ENCODE results near the gene CPEB1.
"Not testable (repeated sequence)": the region's sequence is repeated elsewhere in the genome, so short reads cannot be mapped to it uniquely, and the experiment has no call there.

The CPEB1 gene

DNA sequence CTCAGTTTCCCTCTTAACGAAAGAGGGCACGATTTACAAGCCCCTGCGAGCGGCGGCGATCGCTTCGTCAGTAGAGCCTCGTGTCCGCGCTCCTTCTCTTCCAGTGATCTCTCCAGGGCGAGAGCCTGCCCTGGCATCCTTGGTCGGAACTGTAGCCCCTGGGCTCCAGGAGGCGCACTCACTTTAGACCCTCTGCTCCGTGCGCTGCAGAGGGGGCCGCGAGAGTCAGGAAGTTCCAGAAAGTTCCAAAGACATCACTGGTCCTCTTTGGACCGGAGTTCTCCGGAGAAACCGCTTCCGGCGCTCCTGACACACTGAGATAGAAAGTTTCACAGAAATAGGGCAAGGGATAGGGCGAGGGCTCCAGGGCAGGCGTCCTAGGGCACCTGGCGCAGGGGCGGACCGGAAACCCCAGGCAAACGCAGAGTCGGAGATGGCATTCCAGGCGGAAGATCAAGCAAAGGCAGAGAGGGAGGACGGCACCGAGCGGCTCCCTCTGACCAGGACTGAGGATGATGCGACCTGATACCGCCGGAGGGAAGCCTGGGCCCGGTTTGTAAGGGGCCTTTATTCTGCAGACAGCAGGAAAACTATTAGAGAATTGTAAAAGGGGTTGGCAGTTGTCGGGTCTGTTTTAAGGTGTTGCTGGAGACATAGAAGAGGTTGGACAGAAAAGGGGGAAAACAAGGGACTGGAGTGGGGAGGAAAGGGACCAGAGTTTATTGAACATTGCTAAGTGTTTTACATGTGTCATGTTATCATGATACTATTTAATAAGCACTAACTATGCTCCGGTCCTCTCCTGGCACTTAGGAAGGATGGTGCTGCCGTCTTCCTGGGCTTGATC, 1.3 kb upstream of the CPEB1 start:
- FAIRE-seq, result no peak

DNA sequence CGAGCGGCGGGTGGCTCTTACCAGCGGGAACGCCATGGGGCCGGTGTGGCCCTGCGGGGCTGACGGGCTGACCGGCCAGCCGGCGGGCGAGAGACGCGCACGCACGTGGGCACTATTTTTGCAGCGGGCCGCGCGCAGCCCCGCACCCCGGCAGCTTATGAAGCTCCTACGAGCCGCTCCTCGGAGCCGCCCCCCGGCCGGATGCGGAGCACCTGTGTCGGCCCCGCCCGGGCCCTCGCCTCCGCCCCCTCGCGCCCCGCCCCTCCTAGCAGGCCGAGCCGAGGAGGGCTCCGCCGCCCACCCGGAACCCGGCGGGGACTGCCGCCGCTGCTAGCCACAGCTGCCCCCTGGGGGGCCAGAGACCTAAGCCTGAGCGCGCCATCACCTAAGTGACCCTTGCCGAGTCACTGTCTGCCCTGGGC, 683 bp upstream of the CPEB1 start:
- no peak for FAIRE-seq

DNA sequence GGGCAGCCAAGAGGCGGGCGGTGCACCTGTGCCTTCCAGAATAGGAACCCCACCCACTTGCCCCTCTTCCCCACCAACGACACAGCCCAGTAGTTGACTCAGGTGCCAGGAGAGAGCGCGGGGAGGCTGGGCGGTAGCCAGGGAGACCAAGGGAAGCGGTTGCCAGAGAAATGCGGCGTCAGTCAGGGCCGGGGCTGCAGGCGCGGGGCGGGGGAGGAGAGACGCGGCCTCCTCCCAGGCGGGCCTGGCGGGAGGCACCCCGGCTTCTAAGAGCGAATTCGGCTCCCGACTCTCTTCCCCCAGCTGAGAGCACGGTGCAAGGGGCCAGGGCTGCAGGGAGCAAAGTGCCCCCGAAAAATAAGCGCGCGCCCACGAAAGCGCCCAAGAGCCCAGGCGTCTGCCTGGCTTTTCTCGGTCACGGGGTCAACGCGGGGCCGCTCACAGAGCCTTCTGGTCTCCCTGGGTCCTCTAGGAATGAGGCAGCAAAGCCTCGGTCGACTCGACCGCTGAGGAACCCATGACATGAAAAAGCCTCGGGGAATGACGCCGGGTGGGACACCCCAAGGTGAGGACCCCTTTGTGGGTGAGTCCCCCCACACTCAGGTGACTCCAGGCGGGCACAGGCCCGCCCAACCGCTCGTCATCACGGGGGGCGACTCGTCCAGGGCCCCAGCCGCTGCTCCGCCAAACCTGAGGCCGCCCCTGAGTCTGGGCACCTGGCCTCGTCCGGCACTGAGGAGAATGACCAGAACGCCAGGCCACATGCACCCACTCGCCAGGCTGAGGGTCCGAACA, 716 bp downstream of the CPEB1 start:
- no peak for FAIRE-seq

DNA sequence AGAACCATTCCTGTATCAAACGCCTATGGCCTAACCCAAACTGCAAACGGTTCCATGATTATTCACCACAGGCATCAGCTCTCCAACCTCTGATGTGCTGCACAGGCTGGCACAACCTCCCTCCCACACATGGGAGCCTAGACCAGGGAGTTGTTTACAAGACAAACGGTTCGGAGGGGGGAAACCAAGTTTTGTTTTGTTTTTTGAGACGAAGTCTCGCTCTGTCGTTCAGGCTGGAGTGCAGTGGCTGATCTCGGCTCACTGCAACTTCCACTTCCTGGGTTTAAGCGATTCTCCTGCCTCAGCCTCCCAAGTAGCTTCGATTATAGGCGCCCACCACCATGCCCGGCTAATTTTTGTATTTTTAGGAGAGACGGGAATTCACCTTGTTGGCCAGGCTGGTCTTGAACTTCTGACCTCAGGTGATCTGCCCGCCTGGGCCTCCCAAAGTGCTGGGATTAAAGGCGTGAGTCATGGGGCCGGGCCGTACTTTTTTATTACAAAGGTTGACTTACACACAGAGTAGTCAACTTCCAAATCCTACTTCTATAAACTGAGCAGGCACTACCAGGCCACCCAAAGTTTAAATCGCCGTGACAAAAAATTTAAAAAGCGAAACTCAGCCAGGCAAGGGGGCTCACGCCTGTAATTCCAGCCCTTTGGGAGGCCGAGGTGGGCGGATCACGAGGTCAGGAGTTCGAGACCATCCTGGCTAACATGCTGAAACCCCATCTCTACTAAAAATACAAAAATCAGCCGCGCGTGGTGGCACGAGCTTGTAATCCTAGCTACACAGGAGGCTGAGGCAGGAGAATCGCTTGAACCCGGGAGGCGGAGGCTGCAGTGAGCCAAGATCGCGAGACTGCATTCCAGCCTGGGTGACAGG, 2.0 kb downstream of the CPEB1 start:
- not testable (repeated sequence) for FAIRE-seq

DNA sequence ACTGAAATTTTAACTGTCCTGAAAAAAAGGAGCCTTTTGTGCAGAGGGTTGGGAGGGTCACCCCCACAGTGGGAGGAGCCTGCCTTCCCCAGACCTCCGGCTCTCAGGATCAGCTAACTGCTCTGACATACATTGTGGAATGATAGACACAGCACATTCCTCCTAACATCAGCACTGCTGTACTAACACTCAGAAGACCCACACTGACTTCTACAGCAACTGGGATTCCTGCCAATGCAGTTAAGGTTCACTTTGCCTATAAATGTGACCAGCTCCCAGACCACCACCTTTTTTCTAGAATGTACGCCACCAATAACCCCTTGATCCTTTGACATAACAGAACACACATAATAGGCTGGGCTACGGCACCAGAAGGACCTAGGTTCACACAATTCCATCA, 3.2 kb downstream of the CPEB1 start:
- FAIRE-seq, result no peak

DNA sequence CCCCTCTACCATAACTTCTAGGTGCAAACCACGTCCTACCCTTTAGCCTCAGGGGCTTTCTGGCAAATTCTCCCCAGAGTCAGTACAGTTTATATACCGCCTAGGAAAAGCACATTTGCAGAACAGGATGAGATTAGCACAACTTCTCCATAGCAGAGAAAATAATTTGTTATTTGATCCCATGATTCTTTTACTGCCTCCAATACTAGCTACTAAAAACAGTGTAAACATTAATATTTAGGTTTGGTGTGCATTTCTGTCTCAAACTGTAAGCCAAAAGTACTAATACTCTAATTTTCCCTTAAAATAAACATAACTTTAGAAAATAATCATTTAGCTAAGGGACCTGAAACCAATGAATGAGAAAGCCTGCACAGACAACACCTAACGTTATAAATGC, 4.5 kb downstream of the CPEB1 start:
- no peak for FAIRE-seq

DNA sequence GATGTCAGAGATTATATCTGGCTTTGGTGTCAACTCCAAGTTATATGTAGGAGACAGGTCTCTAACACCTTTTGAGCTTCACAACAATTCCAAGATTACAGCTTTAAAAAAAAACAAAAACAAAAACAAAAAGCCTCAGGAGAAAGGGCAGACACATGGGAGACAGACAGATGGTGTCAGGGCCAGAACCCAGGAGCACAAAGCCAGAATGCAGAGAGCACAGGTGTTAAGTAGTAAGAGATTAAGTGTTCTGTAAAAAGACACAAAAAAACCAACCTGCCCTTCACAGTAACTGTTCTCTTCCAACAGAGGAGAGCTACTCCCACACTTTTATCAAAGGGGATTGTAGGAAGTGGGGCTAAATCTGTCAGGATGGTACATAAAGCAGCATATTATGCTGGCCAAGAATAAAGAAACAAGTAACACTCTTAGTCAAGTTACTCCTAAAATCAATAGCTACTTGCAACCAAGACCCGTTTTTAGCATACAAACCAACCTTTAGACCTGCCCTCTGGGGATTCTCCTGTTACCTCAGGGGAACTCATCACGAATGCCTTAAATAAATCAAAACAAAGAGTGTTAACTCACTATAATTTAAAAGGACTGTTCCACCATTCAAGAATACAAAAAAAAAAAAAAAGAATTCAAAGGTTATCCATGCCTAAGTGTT, 5.9 kb downstream of the CPEB1 start:
- FAIRE-seq, result no peak

DNA sequence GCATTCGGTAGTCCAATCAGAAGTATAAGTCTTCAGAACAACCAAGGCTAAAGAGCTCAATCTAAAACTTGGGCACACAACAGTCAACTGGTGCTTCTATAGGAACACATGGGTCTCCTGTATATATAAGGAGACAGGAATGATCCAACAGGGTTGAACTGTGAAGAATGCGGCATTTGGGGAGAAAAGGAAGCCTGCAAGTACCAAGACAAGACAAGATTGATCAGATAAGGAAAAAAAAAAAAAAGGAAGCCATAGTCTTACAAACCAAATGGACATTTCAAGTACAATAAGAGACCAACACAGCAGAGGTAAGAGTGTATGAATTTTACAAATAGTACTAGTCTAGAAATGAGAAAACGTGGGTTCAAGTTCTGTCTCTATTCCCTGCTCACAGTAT, 6.5 kb downstream of the CPEB1 start:
- FAIRE-seq, result no peak

DNA sequence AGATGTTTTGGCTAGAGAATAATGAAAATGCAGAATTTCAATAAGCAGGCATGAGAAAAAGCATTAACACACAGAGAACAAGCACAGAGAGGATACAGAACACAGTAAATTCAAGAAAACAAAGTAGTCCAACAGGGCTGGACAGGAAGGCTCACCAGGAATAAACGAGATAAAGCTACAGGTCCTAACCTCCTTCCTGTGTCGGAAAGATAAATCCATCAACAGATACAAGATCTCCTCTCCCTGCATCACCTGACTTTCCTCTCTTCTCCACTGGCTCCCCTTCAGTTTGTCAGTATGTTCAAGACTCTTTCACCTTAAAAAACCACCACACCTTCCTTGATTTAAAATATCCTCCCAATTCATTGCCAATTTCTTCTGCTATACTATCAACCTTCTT, 11.4 kb downstream of the CPEB1 start:
- no peak for FAIRE-seq

DNA sequence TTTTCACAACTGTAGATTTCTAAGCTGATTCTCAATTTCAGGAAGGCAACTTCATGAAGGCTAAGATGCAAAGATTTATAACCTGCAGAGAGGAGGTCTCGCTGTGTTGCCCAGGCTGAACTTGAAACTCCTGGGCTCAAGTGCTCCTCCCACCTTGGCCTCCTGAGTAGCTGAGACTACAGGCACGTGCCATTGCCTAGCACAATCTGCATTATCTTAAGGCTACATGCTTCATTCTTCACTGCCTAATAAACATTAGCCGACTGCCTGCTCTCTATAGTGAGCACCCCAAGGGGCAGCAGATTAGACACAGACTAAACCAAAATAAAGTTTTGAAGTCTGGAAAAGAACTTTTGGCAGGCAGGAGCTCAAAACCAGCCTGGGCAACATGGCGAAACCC, 17.1 kb downstream of the CPEB1 start:
- FAIRE-seq, result no peak

DNA sequence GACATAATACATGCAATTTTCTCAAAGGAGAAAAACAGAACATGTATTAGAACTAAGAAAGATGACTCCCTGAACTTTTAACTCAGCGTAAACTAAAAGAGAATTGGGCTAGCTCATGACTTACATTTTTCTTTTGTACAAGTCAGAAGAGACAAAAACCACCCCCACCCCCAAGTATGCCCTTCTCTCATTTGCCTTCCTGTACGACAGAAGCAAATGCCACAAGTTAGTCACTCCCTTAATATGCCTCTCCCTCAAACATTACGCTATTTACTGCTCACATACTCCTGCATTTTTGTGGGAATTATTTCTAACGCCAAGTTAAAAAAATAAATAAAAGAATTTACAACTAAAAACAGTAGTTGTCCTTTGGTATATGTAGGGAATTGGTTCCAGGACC, 22.0 kb downstream of the CPEB1 start:
- no peak for FAIRE-seq

DNA sequence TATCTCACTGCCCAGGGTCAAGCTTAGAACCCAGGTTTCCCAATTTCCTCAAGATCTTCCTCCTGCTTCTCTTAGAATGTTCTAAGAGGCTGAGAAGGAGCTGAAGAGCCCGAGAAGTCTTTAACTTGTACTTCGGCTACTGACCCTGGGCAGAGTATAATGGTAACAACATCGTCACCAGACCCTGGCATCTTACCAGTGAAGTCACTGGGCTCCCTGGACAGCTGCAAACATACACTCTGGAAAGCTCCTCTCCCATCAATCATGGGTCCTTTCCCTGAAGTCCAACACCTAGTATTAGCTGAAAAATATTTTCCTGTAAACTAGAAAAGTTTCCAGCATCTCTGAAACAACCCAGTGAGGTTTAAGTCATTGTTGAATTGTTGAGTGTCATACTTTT, 22.7 kb downstream of the CPEB1 start:
- no peak for FAIRE-seq

DNA sequence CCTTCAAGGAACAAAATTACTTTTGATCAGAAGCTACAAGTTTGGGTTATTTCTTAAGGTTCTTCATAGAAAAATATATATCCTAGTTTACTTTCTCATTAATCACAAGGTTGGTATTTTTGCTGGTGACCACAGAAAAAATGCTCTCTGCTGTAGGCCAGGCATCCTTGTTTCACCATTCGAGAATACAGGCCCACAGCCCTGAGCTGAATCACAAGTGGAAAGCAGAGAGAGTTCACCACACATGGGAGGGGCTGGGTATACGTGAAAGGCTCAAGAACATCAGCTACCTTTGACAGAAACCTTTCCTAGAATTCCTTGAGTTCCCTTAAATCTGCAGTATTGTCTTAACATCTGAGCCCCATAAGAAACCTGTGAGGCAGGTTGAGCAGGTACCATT, 23.2 kb downstream of the CPEB1 start:
- no peak for FAIRE-seq

DNA sequence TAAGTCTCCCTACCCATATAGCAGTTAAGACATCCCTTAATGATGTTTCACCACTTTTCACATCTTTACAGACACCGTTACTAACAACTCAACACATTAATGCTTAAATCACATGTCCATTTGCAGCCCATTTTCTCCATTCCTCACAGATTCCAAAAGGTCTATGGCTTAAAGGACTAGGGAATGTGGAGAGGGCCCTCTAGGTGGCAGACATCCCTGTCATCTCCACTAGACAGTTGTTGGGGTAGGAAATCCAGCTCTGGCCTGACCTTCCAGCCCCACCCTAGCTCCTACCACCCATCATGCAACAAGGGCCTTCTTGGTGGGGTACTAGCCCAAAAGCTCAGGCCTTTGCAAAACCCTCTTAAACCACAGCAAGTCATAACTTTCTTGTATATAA, 25.2 kb downstream of the CPEB1 start:
- FAIRE-seq, result no peak

DNA sequence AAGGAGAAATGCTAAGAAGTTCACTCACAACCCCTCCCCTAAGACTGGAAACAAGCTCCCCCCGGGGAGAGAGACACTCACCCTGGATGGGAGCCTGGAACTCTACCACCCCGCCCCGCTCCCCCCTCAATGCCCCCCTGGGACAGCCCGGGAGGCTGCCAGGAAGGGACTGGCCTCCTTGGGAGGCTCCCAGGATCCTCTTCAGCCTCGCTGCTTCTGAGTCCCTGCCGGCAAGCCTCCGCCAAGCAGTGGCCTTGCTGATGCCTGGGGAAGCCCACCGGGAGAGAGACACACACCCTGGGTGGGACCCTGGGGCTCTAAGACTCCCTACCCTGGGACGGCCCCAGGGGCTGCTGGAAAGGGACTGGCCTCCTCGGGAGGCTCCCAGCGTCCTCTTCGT, 33.4 kb downstream of the CPEB1 start:
- FAIRE-seq, result no peak

DNA sequence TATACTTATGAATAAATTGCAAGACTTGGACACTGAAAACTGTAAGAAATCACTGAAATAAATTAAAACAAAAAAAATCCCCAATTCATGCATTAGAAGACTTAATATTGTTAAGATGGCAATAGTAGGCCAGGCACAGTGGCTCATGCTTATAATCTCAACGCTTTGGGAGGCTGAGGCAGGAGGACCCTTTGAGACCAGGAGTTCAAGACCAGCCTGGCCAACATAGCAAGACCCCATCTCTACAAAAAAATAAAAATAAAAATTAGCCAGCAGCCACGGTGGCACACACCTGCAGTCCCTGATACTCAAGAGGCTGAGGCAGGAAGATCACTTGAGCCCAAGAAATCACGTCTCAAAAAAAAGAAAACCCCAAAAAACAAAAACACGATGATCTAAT, 35.8 kb downstream of the CPEB1 start:
- no peak for FAIRE-seq

DNA sequence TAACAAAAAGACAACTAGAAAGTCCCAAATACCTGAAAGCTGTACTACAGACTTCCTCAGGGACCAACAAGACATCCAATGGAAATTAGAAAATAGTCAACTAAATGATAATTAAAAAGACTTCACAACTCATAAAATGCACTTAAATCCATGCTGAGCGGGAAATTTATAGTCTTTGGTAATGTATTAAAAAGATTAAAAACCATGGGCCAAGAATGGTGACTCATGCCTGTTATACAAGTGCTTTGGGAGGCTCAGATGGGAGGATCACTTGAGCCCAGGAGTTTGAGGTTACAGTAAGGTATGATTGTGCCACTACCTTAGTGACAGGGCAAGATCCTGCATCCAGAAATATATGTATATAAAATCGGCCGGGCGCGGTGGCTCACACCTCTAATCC, 45.0 kb downstream of the CPEB1 start:
- FAIRE-seq, result no peak

DNA sequence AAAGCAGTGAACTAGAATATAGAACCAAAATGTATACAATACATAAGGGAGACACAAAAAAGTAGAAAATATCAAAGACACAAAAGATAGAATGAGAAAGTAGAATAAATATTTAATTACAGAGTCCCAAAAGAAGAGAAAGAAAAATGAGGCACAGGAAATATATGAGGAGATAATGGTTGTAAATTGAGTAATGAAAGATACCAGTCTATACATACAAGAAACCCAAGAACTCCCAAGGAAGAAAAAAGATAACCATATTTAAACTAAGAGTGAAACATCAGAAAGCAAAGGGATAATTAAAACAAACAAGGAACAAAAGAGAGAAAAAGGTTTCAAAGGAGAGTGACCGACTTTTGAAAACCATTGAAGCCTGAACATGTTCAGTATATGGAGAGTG, 47.3 kb downstream of the CPEB1 start:
- FAIRE-seq, result no peak

DNA sequence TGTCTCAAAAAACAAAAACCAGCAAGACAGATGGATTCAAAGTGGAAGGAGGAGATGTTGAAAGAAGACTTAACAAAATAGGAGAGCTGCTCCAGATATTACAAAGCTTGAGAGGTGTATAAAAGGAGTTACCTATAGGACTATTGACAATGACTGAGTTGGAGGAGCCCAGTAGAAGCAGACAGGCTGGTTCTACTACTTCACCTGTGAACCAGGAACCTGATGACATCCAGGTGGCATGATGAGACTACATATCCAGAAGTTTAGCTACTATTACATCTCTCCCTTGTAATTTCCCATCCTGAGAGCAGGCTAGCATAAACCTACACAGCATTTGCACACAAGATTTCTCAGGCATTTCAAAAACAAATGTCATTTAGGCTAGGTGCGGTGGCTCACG, 49.3 kb downstream of the CPEB1 start:
- no peak for FAIRE-seq

DNA sequence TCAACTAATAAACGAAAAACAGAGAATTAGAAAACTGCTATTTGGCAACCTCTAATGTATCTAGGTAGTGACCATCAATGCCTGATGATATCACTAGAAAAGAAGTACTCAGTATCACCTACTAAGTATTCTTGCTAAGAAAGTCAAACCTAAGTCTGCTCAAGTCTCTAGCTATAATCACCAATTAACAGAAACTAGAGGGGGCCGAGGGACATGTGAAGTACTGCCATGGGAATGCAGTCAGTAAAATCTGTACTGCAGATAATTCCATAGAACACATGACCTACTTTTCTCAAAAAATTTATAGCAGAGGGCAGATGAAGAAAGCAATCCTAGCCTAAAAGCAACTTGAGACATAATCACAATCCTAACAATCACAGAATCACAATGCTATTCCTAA, 51.4 kb downstream of the CPEB1 start:
- FAIRE-seq, result no peak

DNA sequence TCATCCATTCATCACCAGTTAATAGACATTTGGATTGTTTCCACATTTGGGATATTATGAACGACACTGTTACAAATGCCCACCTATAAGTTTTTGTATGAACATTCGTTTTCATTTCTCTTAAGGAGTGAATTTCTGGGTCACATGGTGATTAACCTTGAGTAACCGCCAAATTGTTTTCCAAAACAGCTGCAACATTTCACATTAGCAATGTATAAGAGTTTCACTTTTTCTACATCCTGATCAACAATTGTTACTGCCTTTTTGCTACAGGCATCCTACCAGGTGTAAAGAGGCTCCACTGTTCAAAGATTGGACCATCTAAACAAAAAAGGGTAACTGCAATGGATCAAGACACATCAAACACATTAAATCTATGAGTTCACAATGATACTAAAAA, 52.0 kb downstream of the CPEB1 start:
- no peak for FAIRE-seq

DNA sequence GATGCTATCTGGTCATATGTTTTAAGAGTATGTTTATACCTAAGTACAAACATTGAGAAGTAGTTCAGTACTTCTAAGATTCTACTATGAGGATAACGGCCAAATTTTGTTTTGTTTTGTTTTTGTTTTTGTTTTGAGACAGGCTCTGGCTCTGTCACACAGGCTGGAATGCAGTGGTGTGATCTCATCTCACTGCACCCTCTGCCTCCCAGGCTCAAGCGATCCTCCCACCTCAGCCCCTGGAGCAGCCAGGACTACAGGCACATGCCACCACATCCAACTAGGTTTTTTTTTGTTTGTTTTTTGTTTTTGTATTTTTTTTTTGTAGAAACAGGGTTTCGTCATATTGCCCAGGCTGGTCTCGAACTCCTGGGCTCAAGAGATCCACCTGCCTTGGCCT, 59.4 kb downstream of the CPEB1 start:
- no peak for FAIRE-seq

DNA sequence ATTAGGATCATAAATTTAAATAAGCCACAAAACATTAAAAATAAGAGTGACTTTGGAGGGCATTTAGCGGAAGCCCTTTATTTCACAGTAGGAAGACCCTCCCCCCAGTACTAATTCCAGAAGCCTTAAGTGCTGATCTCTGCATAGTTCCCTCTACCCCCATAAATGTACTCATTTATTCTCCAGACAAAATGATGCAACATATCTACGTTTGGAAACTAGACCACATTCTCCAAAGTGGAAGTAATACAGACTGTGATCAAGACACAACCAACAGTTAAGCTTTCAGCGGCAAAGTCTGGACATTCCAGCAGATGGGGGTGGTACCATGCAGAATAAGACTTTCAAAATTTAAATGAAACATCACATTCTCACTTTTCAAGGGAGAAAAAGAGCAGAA, 62.1 kb downstream of the CPEB1 start:
- FAIRE-seq, result no peak
